HG03175 (cell line): ENCODE measurements around the gene ZNF611.
"Not testable (repeated sequence)": the region's sequence is repeated elsewhere in the genome, so short reads cannot be mapped to it uniquely, and the experiment has no call there.

Experiments
- ATAC-seq: cut with Tn5 transposase; IDR thresholded peaks from one replicate; pipeline ENCODE4 v1.9.1; 2021; ENCODE audit warnings: mild to moderate bottlenecking, moderate library complexity; ENCODE audit not compliant: unreplicated experiment

The ZNF611 gene

GRCh38 chr19:52687684-52688083 lies 47.2 kb downstream of the ZNF611 start:
- ATAC-seq, result no peak

- ATAC-seq, result no peak
Observed at GRCh38 chr19:52685811-52686210, 49.0 kb downstream of the ZNF611 start.

DNA sequence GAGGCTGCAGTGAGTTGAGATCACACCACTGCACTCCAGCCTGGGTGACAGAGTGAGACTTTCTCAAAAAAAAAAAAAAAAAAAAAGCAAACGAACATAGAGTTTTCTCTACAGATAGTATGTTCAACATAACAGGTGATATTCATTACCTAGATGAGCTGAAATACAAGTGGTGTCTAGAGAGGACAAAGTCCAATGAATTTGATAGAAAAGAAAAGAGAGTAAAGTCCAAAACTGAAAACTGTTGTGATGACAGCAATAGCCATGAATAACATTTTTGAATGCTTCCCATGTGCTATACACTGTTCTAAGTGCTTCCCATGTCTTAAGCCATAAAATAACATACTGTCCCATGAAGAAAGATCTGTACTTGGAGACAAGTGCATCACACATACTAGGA lies 53.6 kb downstream of the ZNF611 start:
- ATAC-seq, result not testable (repeated sequence)

DNA sequence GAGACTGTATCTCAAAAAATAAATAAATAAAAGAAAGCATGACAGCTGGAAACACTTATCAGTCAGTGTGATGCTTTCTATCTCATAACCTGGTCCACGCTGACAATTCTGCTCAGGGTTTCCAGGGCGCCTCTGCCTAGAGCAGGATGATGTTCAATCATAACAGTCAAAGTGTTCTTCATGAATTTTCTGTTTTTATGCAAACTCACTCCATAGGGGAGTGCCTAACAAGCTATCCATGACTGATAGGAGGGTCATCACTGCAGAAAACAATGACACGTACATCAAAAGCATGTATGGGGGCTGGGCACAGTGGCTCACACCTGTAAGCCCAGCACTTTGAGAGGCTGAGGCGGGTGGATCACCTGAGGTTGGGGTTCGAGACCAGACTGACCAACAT lies 55.2 kb downstream of the ZNF611 start:
- no peak for ATAC-seq

DNA sequence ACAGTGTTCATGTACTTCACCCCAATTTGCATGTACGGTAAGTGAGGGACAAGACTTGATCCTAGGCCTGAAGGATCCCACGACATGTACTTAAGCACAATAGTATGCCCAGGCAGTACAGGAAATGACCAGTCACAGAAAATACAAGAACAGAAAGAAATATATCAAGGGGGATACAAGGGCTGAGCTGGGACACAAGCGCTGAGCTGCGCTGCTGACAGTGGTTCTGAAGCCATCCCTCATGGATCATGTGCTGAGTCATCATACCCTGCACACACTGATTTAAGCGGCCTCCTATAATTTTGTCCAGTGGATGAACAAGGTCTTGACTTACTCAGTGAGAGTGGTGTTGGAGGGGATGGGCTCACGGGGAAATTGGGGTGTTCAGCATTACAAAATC lies 59.6 kb downstream of the ZNF611 start:
- ATAC-seq, result not testable (repeated sequence)

GRCh38 chr19:52673014-52673413 lies 61.8 kb downstream of the ZNF611 start:
- no peak for ATAC-seq

DNA sequence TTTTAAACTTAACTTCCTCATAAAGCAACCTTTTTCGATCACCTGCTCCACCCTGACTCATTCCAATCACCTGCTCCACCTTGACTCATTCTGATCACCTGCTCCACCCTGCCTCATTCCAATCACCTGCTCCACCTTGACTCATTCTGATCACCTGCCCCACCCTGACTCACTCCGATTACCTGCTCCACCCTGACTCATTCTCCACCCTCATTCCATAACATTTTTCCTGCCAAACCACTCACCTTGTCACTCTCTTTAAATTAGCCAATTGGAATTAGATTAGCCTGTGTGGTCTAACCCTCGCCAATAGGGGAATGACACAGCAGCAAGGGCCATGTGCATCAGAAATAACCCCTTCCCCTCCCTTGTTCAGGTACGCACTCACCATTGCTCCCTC lies 64.8 kb downstream of the ZNF611 start:
- ATAC-seq, result no peak

DNA sequence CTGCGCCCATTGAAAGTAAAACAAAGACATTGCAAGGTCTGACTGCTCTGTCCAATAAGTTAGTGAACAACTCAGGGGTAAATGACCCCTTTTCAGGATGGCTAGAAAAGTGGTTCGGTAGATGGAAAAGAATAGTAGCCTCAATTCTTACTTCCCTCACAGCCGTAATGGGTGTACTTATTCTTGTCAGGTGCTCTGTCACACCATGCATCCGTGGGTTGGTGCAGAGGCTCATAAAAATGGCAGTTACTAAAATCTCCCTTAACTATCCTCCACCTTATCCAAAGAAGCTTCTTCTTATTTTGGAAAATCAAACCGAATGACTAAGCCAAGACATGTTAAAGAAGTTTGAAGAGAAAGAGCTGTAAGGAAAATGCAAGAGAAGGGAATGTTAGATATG lies 65.3 kb downstream of the ZNF611 start:
- no peak for ATAC-seq

DNA sequence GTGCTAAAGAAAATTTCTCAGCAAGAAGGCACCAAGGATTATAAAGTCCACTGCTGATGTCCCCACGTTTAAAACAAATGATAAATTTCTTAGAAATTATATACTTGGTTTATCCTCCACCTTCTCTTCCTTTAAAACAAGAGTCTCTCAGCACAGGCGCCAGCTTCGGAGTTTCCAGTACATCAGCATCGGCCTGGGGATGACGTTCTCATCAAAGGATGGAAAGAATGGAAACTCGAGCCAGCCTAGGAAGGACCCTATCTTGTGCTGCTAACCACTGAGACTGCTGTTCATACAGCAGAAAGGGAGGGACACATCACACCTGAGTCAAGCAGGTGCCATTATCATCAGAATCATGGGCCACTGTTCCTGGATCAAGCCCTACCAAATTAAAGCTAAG lies 66.9 kb downstream of the ZNF611 start:
- ATAC-seq, result no peak

DNA sequence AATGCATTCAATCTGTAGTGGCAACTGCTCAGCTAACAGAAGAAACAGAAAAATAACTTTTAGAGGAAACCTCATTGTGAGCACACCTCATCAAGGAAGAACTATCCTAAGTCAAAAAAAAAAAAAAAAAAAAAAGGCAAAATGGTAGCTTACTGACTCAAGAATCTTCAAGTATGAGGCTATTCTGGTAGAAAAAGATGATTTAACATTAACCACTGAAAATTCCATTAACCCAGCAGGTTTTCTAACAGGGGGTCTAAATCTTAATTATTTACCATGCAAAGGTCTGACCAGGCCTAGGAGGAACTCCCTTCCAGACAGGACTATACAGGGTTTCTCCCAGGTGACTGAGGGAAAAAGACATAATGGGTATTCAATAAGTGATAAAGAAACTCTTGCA lies 68.3 kb downstream of the ZNF611 start:
- no peak for ATAC-seq

DNA sequence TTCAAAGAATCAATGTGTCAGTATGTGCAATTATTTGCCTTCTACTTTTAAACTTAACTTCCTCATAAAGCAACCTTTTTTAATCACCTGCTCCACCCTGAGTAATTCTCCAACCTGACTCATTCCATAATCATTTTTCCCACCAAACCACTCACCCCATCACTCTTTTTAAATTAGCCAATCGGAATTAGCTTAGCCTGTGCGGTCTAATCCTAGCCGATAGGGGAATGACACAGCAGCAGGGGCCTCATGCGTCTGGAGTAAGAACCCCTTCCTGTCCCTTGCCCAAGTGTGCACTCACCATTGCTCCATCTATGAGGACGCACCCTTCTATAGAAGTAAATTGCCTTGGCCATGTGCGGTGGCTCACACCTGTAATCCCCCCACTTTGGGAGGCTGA lies 69.3 kb downstream of the ZNF611 start:
- ATAC-seq, result no peak

DNA sequence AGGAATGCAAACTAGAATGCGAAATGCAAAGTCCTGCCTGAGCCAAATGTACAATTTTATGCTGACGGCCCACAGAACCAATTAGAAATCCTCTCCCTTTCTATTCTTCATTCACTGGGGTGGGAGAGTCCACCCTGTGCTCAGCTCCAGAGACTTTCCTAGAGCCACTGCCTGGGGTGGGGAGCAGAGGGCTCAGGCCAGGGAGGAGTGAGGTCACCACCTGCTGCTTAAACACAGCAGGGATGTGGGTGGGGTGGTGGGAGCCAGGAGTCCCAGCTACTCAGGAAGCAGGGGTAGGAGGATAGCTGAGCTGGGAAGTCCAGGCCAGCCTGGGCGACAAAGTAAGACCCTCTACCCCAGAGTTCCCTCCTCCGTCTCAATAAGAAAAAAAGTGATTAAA lies 69.8 kb downstream of the ZNF611 start:
- no peak for ATAC-seq

GRCh38 chr19:52664461-52664860 lies 70.4 kb downstream of the ZNF611 start:
- no peak for ATAC-seq

- no peak for ATAC-seq
Observed at GRCh38 chr19:52662631-52663030, 72.2 kb downstream of the ZNF611 start.

- ATAC-seq, result no peak
Observed at GRCh38 chr19:52660981-52661380, 73.9 kb downstream of the ZNF611 start.

DNA sequence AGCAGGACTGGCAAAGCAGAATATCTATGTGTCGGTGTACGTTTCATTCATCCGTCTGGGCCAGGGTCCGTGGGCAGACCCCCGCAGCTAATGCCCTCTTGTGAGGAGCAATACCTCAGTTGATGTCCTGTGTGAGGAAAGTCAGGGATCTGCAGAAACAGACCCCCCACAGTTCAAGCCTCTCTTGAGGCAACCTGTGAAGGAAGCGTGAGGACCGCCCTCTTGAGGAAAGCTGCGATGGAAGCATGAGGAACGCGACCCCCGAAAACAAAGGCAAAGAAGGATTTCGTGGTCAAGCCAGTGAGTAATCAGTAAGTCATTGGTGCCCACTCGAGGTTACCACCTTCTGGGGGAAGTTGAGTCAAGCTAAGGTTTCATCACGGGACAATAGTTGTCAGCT lies 75.8 kb downstream of the ZNF611 start:
- no peak for ATAC-seq

DNA sequence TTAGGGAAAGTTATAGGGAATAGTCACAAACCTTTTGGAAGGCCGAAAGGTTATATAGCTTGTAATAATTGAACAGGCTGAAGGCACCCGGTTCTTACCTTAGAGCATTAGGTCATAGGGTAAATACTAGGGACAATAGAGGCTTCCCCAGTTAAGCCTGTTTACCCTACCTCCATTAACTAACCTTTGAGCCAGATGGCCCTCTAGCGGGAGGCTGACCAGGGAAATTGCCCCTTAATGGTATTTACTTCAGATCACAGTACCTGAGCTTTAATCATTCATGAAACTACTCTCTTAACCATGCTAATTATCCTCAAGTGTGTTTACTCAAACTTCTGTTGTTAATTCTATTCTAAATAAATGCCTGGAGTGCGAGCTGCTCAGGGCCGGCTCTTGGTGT lies 76.2 kb downstream of the ZNF611 start:
- no peak for ATAC-seq

- ATAC-seq, result no peak
Observed at GRCh38 chr19:52653161-52653560, 81.7 kb downstream of the ZNF611 start.
